H1 (cell line): ENCODE results near the gene PCSK4. TPM values are rescaled to one million over a fixed set of nuclear protein-coding genes. Genes with fewer than 3 reads are reported as not detected.

Experiments
- ASH2L ChIP-seq: fragments of 200-600, 300-600 bp; sonication (generic); IDR thresholded peaks from one replicate; pipeline ENCODE4 v1.7.1; 2017; ENCODE audit warnings: low read length
- CREB1 ChIP-seq: IDR thresholded peaks from 2 replicates; pipeline ENCODE4 v1.6.1; 2012; ENCODE audit warnings: inconsistent platforms
- EGR1 ChIP-seq: IDR thresholded peaks from 2 replicates; pipeline ENCODE4 v1.6.1; 2011; ENCODE audit warnings: low read depth, low read length, borderline replicate concordance
- KDM5A ChIP-seq: fragments of 200-600 bp; IDR thresholded peaks from 2 replicates; pipeline ENCODE4 v1.7.1; 2012; ENCODE audit warnings: mild to moderate bottlenecking, low read length, inconsistent platforms, mixed read lengths
- SAP30 ChIP-seq: fragments of 300-600 bp; sonication (generic); IDR thresholded peaks from 2 replicates; pipeline ENCODE4 v1.7.1; 2012; ENCODE audit warnings: low read length, moderate library complexity, mild to moderate bottlenecking, inconsistent platforms; ENCODE audit not compliant: insufficient read depth, insufficient replicate concordance
- SIN3A ChIP-seq, 2 experiments: IDR thresholded peaks in 1 of 2; conservative IDR thresholded peaks in 1 of 2; 2 replicates each; pipeline ENCODE4 v1.6.1; 2011 to 2012; ENCODE audit warnings: low read length in 2 of 2, improper control_type of control experiment in 1 of 2, low read depth in 1 of 2, mild to moderate bottlenecking in 1 of 2
- SUZ12 ChIP-seq: fragments of 200-600 bp; sonication (generic); IDR thresholded peaks from 2 replicates; pipeline ENCODE4 v1.6.1; 2012; ENCODE audit warnings: mild to moderate bottlenecking, inconsistent platforms, low read length, moderate library complexity, mixed read lengths
- TAF1 ChIP-seq: IDR thresholded peaks from 2 replicates; pipeline ENCODE4 v1.6.1; 2011; ENCODE audit warnings: mild to moderate bottlenecking, low read depth, low read length
- polyA plus RNA-seq, 7 experiments: library from polyadenylated mRNA; depleted of rRNA in 3 of 7; stranded (reverse) in 5 of 7; unstranded in 2 of 7; fragments of >200 nt in 5 of 7; fragments of 200-250 nt in 2 of 7; gene quantifications; 1 replicate in 5 of 7; 2 replicates in 1 of 7; 4 replicates in 1 of 7; pipeline versions ENCODE4 v1.2.1 to v1.2.3, GENCODE V29; 2011 to 2013; ENCODE audit warnings: missing spikeins in 2 of 7, mixed read lengths in 2 of 7
- total RNA-seq: library from RNA; stranded (reverse); fragmentation: NEBNext Ultra II Directional; extraction: Animal tissue kit (Norgen Biotek cat#: 25700); gene quantifications from 2 replicates; pipeline ENCODE4 v1.2.1, GENCODE V29; 2021
- TF ChIP-seq, protein P1 (sequence below): fragments of 300-600 bp; sonication (generic); IDR thresholded peaks from 2 replicates; pipeline ENCODE4 v1.7.1; 2012; ENCODE audit warnings: low read length, moderate library complexity, mild to moderate bottlenecking, inconsistent platforms; ENCODE audit not compliant: insufficient replicate concordance

Gene PCSK4
- total and polyA plus RNA-seq, 2 of the 8 experiments (the other 6 are each of a cell fraction or from before 2014, with no cell fraction given) = 9.8 to 10.7 TPM

DNA sequence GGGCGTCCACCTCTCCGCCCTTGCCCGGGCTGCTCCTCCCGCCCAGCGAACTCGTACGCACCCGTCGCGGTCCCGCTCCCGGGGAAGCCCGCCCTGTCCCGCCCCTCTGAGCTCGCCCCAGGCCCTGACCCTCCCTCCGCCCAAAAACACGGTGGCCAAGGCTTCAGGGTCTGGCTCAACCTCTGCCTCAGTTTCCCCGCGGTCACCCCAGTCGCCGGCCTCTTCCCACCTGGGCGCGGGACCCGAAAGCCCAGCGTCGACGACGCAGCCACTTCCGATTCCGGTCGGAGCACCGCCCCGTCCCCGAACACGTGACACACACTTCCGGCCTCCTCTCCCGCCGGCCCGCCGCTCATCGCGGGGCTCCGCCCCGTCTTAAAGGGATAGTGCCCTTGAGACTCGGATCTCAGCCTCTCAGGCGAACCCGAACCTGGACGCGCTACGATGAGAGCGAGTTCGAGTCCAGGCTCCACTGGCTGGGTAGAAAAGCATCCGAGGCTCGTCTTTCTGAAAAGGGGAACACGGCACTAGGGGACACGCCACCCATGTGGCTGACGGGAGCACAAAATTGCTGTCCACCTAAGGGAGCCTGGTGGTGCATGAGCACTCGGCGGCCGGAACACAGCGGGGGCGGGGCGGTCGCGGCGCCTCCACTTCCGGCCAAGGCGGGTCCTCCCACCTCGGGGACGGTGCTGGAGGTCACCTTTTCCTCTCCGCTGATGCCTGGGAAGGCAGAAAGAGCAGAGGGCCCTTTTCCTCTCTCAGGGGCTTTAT lies 11.0 kb downstream of the PCSK4 start, which contains the start of gene C19orf25 (continued):
- peak in 1 of 2 experiments; percentile 65; a peak in 2 of 4 replicates for TF ChIP-seq SIN3A (conservative IDR thresholded peaks at IDR 0.05 in 1 of 2, IDR thresholded peaks at IDR 0.05 in 1 of 2; ENCODE audit: low read depth in 1 of 2, low read length in 2 of 2)
- TF ChIP-seq TAF1 = no peak
- no peak for TF ChIP-seq KDM5A
- TF ChIP-seq, protein P1, sequence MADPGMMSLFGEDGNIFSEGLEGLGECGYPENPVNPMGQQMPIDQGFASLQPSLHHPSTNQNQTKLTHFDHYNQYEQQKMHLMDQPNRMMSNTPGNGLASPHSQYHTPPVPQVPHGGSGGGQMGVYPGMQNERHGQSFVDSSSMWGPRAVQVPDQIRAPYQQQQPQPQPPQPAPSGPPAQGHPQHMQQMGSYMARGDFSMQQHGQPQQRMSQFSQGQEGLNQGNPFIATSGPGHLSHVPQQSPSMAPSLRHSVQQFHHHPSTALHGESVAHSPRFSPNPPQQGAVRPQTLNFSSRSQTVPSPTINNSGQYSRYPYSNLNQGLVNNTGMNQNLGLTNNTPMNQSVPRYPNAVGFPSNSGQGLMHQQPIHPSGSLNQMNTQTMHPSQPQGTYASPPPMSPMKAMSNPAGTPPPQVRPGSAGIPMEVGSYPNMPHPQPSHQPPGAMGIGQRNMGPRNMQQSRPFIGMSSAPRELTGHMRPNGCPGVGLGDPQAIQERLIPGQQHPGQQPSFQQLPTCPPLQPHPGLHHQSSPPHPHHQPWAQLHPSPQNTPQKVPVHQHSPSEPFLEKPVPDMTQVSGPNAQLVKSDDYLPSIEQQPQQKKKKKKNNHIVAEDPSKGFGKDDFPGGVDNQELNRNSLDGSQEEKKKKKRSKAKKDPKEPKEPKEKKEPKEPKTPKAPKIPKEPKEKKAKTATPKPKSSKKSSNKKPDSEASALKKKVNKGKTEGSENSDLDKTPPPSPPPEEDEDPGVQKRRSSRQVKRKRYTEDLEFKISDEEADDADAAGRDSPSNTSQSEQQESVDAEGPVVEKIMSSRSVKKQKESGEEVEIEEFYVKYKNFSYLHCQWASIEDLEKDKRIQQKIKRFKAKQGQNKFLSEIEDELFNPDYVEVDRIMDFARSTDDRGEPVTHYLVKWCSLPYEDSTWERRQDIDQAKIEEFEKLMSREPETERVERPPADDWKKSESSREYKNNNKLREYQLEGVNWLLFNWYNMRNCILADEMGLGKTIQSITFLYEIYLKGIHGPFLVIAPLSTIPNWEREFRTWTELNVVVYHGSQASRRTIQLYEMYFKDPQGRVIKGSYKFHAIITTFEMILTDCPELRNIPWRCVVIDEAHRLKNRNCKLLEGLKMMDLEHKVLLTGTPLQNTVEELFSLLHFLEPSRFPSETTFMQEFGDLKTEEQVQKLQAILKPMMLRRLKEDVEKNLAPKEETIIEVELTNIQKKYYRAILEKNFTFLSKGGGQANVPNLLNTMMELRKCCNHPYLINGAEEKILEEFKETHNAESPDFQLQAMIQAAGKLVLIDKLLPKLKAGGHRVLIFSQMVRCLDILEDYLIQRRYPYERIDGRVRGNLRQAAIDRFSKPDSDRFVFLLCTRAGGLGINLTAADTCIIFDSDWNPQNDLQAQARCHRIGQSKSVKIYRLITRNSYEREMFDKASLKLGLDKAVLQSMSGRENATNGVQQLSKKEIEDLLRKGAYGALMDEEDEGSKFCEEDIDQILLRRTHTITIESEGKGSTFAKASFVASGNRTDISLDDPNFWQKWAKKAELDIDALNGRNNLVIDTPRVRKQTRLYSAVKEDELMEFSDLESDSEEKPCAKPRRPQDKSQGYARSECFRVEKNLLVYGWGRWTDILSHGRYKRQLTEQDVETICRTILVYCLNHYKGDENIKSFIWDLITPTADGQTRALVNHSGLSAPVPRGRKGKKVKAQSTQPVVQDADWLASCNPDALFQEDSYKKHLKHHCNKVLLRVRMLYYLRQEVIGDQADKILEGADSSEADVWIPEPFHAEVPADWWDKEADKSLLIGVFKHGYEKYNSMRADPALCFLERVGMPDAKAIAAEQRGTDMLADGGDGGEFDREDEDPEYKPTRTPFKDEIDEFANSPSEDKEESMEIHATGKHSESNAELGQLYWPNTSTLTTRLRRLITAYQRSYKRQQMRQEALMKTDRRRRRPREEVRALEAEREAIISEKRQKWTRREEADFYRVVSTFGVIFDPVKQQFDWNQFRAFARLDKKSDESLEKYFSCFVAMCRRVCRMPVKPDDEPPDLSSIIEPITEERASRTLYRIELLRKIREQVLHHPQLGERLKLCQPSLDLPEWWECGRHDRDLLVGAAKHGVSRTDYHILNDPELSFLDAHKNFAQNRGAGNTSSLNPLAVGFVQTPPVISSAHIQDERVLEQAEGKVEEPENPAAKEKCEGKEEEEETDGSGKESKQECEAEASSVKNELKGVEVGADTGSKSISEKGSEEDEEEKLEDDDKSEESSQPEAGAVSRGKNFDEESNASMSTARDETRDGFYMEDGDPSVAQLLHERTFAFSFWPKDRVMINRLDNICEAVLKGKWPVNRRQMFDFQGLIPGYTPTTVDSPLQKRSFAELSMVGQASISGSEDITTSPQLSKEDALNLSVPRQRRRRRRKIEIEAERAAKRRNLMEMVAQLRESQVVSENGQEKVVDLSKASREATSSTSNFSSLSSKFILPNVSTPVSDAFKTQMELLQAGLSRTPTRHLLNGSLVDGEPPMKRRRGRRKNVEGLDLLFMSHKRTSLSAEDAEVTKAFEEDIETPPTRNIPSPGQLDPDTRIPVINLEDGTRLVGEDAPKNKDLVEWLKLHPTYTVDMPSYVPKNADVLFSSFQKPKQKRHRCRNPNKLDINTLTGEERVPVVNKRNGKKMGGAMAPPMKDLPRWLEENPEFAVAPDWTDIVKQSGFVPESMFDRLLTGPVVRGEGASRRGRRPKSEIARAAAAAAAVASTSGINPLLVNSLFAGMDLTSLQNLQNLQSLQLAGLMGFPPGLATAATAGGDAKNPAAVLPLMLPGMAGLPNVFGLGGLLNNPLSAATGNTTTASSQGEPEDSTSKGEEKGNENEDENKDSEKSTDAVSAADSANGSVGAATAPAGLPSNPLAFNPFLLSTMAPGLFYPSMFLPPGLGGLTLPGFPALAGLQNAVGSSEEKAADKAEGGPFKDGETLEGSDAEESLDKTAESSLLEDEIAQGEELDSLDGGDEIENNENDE = no peak
- TF ChIP-seq EGR1 = no peak
- TF ChIP-seq CREB1 = peak; percentile 61; the same call in 1 of the 2 replicates
- TF ChIP-seq SUZ12 = no peak
- no peak for TF ChIP-seq SAP30
- TF ChIP-seq ASH2L = peak; percentile 71
